ENCODE results near the gene XRN2. TPM values are rescaled to one million over a fixed set of nuclear protein-coding genes. Genes with fewer than 3 reads are reported as not detected.

XRN2 gene
- total and polyA plus RNA-seq, 2 of the 13 experiments (the other 11 are each of a cell fraction or from before 2014, with no cell fraction given): 90.3 to 171 TPM

DNA sequence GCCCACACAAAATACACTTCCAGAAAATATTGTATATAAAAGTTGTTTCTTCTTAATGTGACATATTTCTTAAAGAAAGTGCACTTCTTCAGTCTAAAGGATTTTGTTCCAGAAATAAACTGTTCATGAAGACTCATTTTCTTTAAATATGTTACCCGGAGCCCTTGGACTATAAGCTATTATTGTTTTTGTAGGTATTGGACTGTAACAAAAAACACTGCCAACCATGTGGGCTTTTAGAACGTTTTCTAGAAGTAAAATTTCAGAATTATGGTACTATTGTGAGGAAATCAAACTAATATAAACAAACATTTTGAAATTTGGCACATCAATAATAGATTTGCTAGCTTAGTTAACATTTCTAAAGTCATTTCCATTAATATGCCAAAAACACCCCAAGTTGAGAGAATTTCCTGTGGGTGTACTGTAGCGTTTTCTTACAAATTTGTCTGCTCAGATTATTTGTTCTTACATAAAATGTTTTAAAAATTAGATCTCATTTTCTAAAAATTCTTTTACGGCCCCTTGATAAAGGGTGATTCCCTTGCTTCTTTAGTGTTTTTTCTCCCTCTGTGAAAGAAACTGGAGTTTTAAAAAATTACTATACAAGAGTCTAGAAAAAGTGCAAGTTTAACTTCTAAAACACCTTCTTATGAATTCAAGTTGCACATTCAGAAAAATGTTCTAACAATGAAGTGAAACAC lies 90.8 kb downstream of the XRN2 start:
- ATAC-seq: no peak
- no peak for DNase-seq (ENCODE audit: low spot score)
- Histone ChIP-seq H3K9ac (ENCODE audit: insufficient read depth, low read depth, low read length) (no peak overlapping the region), H2AFZ (ENCODE audit: low read length) (no peak overlapping the region), H3K27me3 (ENCODE audit: control insufficient read depth in 1 of 2, insufficient read depth in 2 of 2, low read length in 2 of 2) (no peaks in the 10 kb centered on the region), H3K9me3 (ENCODE audit: low read length) (no peaks in the 10 kb centered on the region), H3K4me1 (ENCODE audit: insufficient read depth, low read length) (no peaks in the 10 kb centered on the region), H3K27ac (ENCODE audit: extremely low read length, insufficient read depth, low read length) (no peak overlapping the region), H4K20me1 (ENCODE audit: insufficient read depth, low read length) (no peaks in the 10 kb centered on the region), H3K4me3 (replicated peaks in 1 of 3; ENCODE audit: insufficient read depth in 1 of 3, low read depth in 2 of 3, low read length in 3 of 3) (no peak overlapping the region), H3K79me2 (ENCODE audit: insufficient read depth, low read length) (no peaks in the 10 kb centered on the region), H3K36me3 (replicated peaks in 1 of 2; ENCODE audit: control insufficient read depth in 1 of 2, insufficient read depth in 2 of 2, low read length in 2 of 2) (peaks cover 0 to 2% of the 10 kb centered on the region in 2 experiments; a peak in 1 of 5 replicates), H3K4me2 (ENCODE audit: low read depth, low read length) (no peak overlapping the region)
- ChIA-PET POLR2A (no interaction called here), CTCF (ENCODE audit: low intra/inter-chr PET ratio, low total read pairs) (no interaction called here)
- intact Hi-C loops (cut with micrococcal nuclease; ENCODE audit: unreplicated experiment) (no loop called here), in situ Hi-C loops (cut with HindIII; ENCODE audit: extremely low pct_ligation_motif_present, low pct_unique_long_range_greater_than_20kb) (no loop called here)
- no peak for FAIRE-seq
- 67% methylated on average over 4 of the region's 4 CpGs for WGBS (ENCODE audit: low lambda C conversion rate)
- BruUV-seq (replicated peaks): no TSS peak
- TF ChIP-seq, protein P1, sequence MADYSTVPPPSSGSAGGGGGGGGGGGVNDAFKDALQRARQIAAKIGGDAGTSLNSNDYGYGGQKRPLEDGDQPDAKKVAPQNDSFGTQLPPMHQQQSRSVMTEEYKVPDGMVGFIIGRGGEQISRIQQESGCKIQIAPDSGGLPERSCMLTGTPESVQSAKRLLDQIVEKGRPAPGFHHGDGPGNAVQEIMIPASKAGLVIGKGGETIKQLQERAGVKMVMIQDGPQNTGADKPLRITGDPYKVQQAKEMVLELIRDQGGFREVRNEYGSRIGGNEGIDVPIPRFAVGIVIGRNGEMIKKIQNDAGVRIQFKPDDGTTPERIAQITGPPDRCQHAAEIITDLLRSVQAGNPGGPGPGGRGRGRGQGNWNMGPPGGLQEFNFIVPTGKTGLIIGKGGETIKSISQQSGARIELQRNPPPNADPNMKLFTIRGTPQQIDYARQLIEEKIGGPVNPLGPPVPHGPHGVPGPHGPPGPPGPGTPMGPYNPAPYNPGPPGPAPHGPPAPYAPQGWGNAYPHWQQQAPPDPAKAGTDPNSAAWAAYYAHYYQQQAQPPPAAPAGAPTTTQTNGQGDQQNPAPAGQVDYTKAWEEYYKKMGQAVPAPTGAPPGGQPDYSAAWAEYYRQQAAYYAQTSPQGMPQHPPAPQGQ (CRISPR knock-in tag; IDR thresholded peaks at IDR 0.05; ENCODE audit: borderline replicate concordance): no peak
- TF ChIP-seq PCBP2 (optimal IDR thresholded peaks at IDR 0.05; ENCODE audit: low read depth, low read length, poor library complexity, severe bottlenecking) (no peak), ZFP90 (CRISPR knock-in tag; IDR thresholded peaks at IDR 0.05; ENCODE audit: borderline replicate concordance) (no peak), PAWR (CRISPR knock-in tag; IDR thresholded peaks at IDR 0.05; ENCODE audit: borderline replicate concordance) (no peak), GTF2F1 (IDR thresholded peaks at IDR 0.05; ENCODE audit: low read length) (no peak), EZH2 (conservative IDR thresholded peaks at IDR 0.05; ENCODE audit: low read depth, low read length) (no peak), ZNF776 (CRISPR knock-in tag; IDR thresholded peaks at IDR 0.05) (no peak), ARNT2 (CRISPR knock-in tag; IDR thresholded peaks at IDR 0.05; ENCODE audit: low read depth) (no peak), BRCA1 (CRISPR knock-in tag; IDR thresholded peaks at IDR 0.05) (no peak), ZNF432 (CRISPR knock-in tag; IDR thresholded peaks at IDR 0.05; ENCODE audit: borderline replicate concordance) (no peak), POLR2A (IDR thresholded peaks at IDR 0.05; ENCODE audit: insufficient read depth in 1 of 2, low read depth in 2 of 2, low read length in 2 of 2) (no peak), ZNF451 (CRISPR knock-in tag; IDR thresholded peaks at IDR 0.05) (no peak), ZNF205 (CRISPR knock-in tag; IDR thresholded peaks at IDR 0.05) (no peak), ZNF781 (CRISPR knock-in tag; IDR thresholded peaks at IDR 0.05; ENCODE audit: borderline replicate concordance, not compliant biosample characterization) (no peak)
- TF ChIP-seq, protein P2, sequence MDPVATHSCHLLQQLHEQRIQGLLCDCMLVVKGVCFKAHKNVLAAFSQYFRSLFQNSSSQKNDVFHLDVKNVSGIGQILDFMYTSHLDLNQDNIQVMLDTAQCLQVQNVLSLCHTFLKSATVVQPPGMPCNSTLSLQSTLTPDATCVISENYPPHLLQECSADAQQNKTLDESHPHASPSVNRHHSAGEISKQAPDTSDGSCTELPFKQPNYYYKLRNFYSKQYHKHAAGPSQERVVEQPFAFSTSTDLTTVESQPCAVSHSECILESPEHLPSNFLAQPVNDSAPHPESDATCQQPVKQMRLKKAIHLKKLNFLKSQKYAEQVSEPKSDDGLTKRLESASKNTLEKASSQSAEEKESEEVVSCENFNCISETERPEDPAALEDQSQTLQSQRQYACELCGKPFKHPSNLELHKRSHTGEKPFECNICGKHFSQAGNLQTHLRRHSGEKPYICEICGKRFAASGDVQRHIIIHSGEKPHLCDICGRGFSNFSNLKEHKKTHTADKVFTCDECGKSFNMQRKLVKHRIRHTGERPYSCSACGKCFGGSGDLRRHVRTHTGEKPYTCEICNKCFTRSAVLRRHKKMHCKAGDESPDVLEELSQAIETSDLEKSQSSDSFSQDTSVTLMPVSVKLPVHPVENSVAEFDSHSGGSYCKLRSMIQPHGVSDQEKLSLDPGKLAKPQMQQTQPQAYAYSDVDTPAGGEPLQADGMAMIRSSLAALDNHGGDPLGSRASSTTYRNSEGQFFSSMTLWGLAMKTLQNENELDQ (CRISPR knock-in tag; IDR thresholded peaks at IDR 0.05; ENCODE audit: borderline replicate concordance): no peak
- TF ChIP-seq, protein P3, sequence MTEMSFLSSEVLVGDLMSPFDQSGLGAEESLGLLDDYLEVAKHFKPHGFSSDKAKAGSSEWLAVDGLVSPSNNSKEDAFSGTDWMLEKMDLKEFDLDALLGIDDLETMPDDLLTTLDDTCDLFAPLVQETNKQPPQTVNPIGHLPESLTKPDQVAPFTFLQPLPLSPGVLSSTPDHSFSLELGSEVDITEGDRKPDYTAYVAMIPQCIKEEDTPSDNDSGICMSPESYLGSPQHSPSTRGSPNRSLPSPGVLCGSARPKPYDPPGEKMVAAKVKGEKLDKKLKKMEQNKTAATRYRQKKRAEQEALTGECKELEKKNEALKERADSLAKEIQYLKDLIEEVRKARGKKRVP (CRISPR knock-in tag; IDR thresholded peaks at IDR 0.05): no peak
- TF ChIP-seq, protein P4, sequence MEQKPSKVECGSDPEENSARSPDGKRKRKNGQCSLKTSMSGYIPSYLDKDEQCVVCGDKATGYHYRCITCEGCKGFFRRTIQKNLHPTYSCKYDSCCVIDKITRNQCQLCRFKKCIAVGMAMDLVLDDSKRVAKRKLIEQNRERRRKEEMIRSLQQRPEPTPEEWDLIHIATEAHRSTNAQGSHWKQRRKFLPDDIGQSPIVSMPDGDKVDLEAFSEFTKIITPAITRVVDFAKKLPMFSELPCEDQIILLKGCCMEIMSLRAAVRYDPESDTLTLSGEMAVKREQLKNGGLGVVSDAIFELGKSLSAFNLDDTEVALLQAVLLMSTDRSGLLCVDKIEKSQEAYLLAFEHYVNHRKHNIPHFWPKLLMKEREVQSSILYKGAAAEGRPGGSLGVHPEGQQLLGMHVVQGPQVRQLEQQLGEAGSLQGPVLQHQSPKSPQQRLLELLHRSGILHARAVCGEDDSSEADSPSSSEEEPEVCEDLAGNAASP (CRISPR knock-in tag; IDR thresholded peaks at IDR 0.05; ENCODE audit: borderline replicate concordance): no peak

All from HepG2 (cell line).